Effector CD8-positive, alpha-beta T cell (primary cell): ENCODE data around the gene DUXA.

Experiments
- DNase-seq: peaks from one replicate; lab custom pipeline; 2025; lab: John Stamatoyannopoulos, UW

Gene DUXA

GRCh38 chr19:57105976-57106721 is 61.1 kb downstream of the DUXA start:
- DNase-seq, result no peak
